SK-N-SH (cell line): ENCODE results near the gene AGXT2. TPM values are rescaled to one million over a fixed set of nuclear protein-coding genes. Genes with fewer than 3 reads are reported as not detected.

ENCODE experiments used
- CTCF ChIA-PET: fragments of 300-600, 350-600 bp; formaldehyde crosslinking; extraction: SDS; loops from one replicate; lab custom pipeline; 2021; lab: Yijun Ruan, JAX
- POLR2A ChIA-PET: fragments of 350-600 bp; sonication (Branson Sonifier 250); formaldehyde crosslinking; extraction: SDS; loops from one replicate; lab custom pipeline; 2020; ENCODE audit warnings: antibody characterized with exemption, inconsistent platforms; lab: Yijun Ruan, JAX
- DNase-seq: peaks from one replicate; pipeline ENCODE4 v3.0.0; 2012
- H2AFZ ChIP-seq: fragments of 200-600 bp; sonication (generic); 2 replicates; pipeline ENCODE4 v1.8.1; 2016; ENCODE audit warnings: antibody characterized with exemption, mild to moderate bottlenecking, low read depth
- H3F3A ChIP-seq: fragments of 200-600 bp; sonication (generic); replicated peaks from 2 replicates; pipeline ENCODE3; 2016; ENCODE audit warnings: antibody characterized with exemption, mild to moderate bottlenecking; ENCODE audit not compliant: insufficient read depth
- H3K27ac ChIP-seq, 2 experiments: fragments of 200-500 bp in 1 of 2; fragments of 200-600 bp in 1 of 2; sonication (Bioruptor generic) in 1 of 2; sonication (generic), shearing (Covaris generic) in 1 of 2; 2 replicates each; pipeline versions ENCODE4 v1.5.1 to v1.6.1; 2014 to 2016; ENCODE audit warnings: low read depth in 2 of 2, inconsistent platforms in 1 of 2, low read length in 1 of 2, mild to moderate bottlenecking in 1 of 2, mixed read lengths in 1 of 2
- H3K27me3 ChIP-seq: fragments of 200-600 bp; sonication (generic), shearing (Covaris generic); 2 replicates; pipeline ENCODE4 v1.6.1; 2016; ENCODE audit warnings: mixed run types; ENCODE audit not compliant: insufficient read depth
- H3K36me3 ChIP-seq, 2 experiments: fragments of 200-500 bp in 1 of 2; fragments of 200-600 bp in 1 of 2; sonication (Bioruptor generic) in 1 of 2; sonication (generic) in 1 of 2; replicated peaks in 1 of 2; 2 replicates each; pipeline versions ENCODE3 to v1.5.1; 2014 to 2016; ENCODE audit warnings: low read length in 1 of 2, mild to moderate bottlenecking in 1 of 2; ENCODE audit not compliant: insufficient read depth in 2 of 2, control insufficient read depth in 1 of 2
- H3K4me1 ChIP-seq, 2 experiments: fragments of 200-500 bp in 1 of 2; fragments of 200-600 bp in 1 of 2; sonication (Bioruptor generic) in 1 of 2; sonication (generic), shearing (Covaris generic) in 1 of 2; 2 replicates each; pipeline versions ENCODE4 v1.5.1 to v1.6.1; 2014 to 2016; ENCODE audit warnings: low read depth in 1 of 2, low read length in 1 of 2, mixed run types in 1 of 2; ENCODE audit not compliant: insufficient read depth in 2 of 2, control insufficient read depth in 1 of 2
- H3K4me2 ChIP-seq: fragments of 200-600 bp; sonication (generic), shearing (Covaris generic); 2 replicates; pipeline ENCODE4 v1.6.1; 2017; ENCODE audit warnings: mixed run types
- H3K4me3 ChIP-seq, 2 experiments: fragments of 200-500 bp in 1 of 2; fragments of 200-600 bp in 1 of 2; sonication (Bioruptor generic) in 1 of 2; sonication (generic), shearing (Covaris generic) in 1 of 2; 2 replicates each; pipeline versions ENCODE4 v1.5.1 to v1.8.1; 2014 to 2016; ENCODE audit warnings: low read depth in 2 of 2, inconsistent platforms in 1 of 2, low read length in 1 of 2, mild to moderate bottlenecking in 1 of 2, mixed read lengths in 1 of 2, moderate library complexity in 1 of 2
- H3K79me2 ChIP-seq: fragments of 200-600 bp; sonication (generic); 2 replicates; pipeline ENCODE4 v1.8.1; 2017; ENCODE audit warnings: mild to moderate bottlenecking; ENCODE audit not compliant: insufficient read depth
- H3K9ac ChIP-seq: fragments of 200-600 bp; sonication (generic); 2 replicates; pipeline ENCODE4 v1.6.1; 2017; ENCODE audit warnings: mixed run types
- H3K9me2 ChIP-seq: fragments of 200-600 bp; sonication (generic); 2 replicates; pipeline ENCODE4 v1.6.1; 2017; ENCODE audit warnings: mixed run types
- H3K9me3 ChIP-seq: fragments of 200-600 bp; sonication (generic); 2 replicates; pipeline ENCODE4 v1.6.1; 2017; ENCODE audit warnings: mixed run types, mild to moderate bottlenecking, moderate library complexity
- H4K20me1 ChIP-seq: fragments of 200-600 bp; sonication (generic); 2 replicates; pipeline ENCODE4 v1.6.1; 2017; ENCODE audit warnings: mild to moderate bottlenecking, mixed run types; ENCODE audit not compliant: insufficient read depth
- CHD2 ChIP-seq: fragments of 150-350 bp; IDR thresholded peaks from 2 replicates; pipeline ENCODE4 v1.6.1; 2018; ENCODE audit warnings: low read length; ENCODE audit not compliant: partially characterized antibody
- EP300 ChIP-seq, 2 experiments: IDR thresholded peaks; 2 replicates each; pipeline versions ENCODE4 v1.4.0 to v1.6.1; 2012; ENCODE audit warnings: borderline replicate concordance in 1 of 2, low read depth in 1 of 2, low read length in 1 of 2
- FOSL2 ChIP-seq: IDR thresholded peaks from 2 replicates; pipeline ENCODE4 v1.4.0; 2012; ENCODE audit warnings: low read depth, mild to moderate bottlenecking, moderate library complexity, borderline replicate concordance
- FOXJ3 ChIP-seq: sonication (generic); formaldehyde crosslinking; IDR thresholded peaks from 2 replicates; pipeline ENCODE4 v1.5.1; 2020; ENCODE audit warnings: mild to moderate bottlenecking, missing genetic modification reagents
- FOXM1 ChIP-seq: IDR thresholded peaks from 2 replicates; pipeline ENCODE4 v1.4.0; 2012; ENCODE audit warnings: low read depth, mild to moderate bottlenecking
- JUND ChIP-seq: IDR thresholded peaks from 2 replicates; pipeline ENCODE4 v1.4.0; 2012
- MXI1 ChIP-seq: IDR thresholded peaks from 2 replicates; pipeline ENCODE4 v1.6.1; 2012; ENCODE audit warnings: mild to moderate bottlenecking, low read depth, low read length, improper control_type of control experiment
- NFIC ChIP-seq: IDR thresholded peaks from 2 replicates; pipeline ENCODE4 v1.4.0; 2012; ENCODE audit warnings: borderline replicate concordance
- NRF1 ChIP-seq: IDR thresholded peaks from 2 replicates; pipeline ENCODE4 v1.6.1; 2012; ENCODE audit warnings: low read depth, mild to moderate bottlenecking, low read length
- POLR2AphosphoS5 ChIP-seq: IDR thresholded peaks from 2 replicates; pipeline ENCODE4 v1.6.1; 2012; ENCODE audit warnings: low read depth, low read length
- RAD21 ChIP-seq: IDR thresholded peaks from 2 replicates; pipeline ENCODE4 v1.6.1; 2012; ENCODE audit warnings: mild to moderate bottlenecking, low read length
- RFX5 ChIP-seq: IDR thresholded peaks from 2 replicates; pipeline ENCODE4 v1.6.1; 2012; ENCODE audit warnings: mild to moderate bottlenecking, improper control_type of control experiment, low read length
- RXRA ChIP-seq: IDR thresholded peaks from 2 replicates; pipeline ENCODE4 v1.4.0; 2012; ENCODE audit warnings: low read depth, mild to moderate bottlenecking, borderline replicate concordance
- SIN3A ChIP-seq: IDR thresholded peaks from 2 replicates; pipeline ENCODE4 v1.6.1; 2012; ENCODE audit warnings: low read depth, mild to moderate bottlenecking, low read length, moderate library complexity, borderline replicate concordance
- TAF1 ChIP-seq: IDR thresholded peaks from 2 replicates; pipeline ENCODE4 v1.6.1; 2012; ENCODE audit warnings: low read depth, mild to moderate bottlenecking, low read length, moderate library complexity, borderline replicate concordance
- TCF12 ChIP-seq: IDR thresholded peaks from 2 replicates; pipeline ENCODE4 v1.4.0; 2012
- TEAD4 ChIP-seq: IDR thresholded peaks from 2 replicates; pipeline ENCODE4 v1.4.0; 2012; ENCODE audit warnings: mild to moderate bottlenecking, borderline replicate concordance; ENCODE audit not compliant: insufficient read depth
- USF2 ChIP-seq: fragments of 150-350 bp; IDR thresholded peaks from 2 replicates; pipeline ENCODE4 v1.6.1; 2017; ENCODE audit warnings: antibody characterized with exemption, low read length, low read depth, borderline replicate concordance
- WGBS: methylation state at CpG from one replicate; pipeline ENCODE4 v1.1.6; 2017; ENCODE audit warnings: low lambda C conversion rate; 5-methylcytosine and 5-hydroxymethylcytosine counted together
- polyA plus RNA-seq, 3 experiments: library from polyadenylated mRNA; depleted of rRNA; stranded (reverse); fragments of >200 nt; gene quantifications; 2 replicates each; pipeline ENCODE4 v1.2.3, GENCODE V29; 2012
- TF ChIP-seq, protein P1 (sequence below): IDR thresholded peaks from 2 replicates; pipeline ENCODE4 v1.4.0; 2012; ENCODE audit warnings: low read depth, borderline replicate concordance
- TF ChIP-seq, protein P2 (sequence below): fragments of 150-350 bp; IDR thresholded peaks from 2 replicates; pipeline ENCODE4 v1.6.1; 2016; ENCODE audit warnings: mild to moderate bottlenecking, low read depth, low read length
- TF ChIP-seq, protein P3 (sequence below): IDR thresholded peaks from 2 replicates; pipeline ENCODE4; 2012
- TF ChIP-seq, protein P4 (sequence below): IDR thresholded peaks from 2 replicates; pipeline ENCODE4 v1.4.0; 2012; ENCODE audit warnings: low read depth

The AGXT2 gene
- polyA plus RNA-seq, 1 of the 3 experiments (the other 2 are of a cell fraction): not detected

- TF ChIP-seq TEAD4 (no peak), JUND (no peak), NFIC (no peak), RAD21 (no peak)
- TF ChIP-seq, protein P1, sequence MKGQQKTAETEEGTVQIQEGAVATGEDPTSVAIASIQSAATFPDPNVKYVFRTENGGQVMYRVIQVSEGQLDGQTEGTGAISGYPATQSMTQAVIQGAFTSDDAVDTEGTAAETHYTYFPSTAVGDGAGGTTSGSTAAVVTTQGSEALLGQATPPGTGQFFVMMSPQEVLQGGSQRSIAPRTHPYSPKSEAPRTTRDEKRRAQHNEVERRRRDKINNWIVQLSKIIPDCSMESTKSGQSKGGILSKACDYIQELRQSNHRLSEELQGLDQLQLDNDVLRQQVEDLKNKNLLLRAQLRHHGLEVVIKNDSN: no peak
- TF ChIP-seq, protein P2, sequence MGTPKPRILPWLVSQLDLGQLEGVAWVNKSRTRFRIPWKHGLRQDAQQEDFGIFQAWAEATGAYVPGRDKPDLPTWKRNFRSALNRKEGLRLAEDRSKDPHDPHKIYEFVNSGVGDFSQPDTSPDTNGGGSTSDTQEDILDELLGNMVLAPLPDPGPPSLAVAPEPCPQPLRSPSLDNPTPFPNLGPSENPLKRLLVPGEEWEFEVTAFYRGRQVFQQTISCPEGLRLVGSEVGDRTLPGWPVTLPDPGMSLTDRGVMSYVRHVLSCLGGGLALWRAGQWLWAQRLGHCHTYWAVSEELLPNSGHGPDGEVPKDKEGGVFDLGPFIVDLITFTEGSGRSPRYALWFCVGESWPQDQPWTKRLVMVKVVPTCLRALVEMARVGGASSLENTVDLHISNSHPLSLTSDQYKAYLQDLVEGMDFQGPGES: no peak
- TF ChIP-seq, protein P3, sequence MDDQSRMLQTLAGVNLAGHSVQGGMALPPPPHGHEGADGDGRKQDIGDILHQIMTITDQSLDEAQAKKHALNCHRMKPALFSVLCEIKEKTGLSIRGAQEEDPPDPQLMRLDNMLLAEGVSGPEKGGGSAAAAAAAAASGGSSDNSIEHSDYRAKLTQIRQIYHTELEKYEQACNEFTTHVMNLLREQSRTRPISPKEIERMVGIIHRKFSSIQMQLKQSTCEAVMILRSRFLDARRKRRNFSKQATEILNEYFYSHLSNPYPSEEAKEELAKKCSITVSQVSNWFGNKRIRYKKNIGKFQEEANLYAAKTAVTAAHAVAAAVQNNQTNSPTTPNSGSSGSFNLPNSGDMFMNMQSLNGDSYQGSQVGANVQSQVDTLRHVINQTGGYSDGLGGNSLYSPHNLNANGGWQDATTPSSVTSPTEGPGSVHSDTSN: no peak
- H3K4me2 ChIP-seq: no peak overlapping the region
- no peaks in the 10 kb centered on the region for H3K9me3 ChIP-seq
- WGBS: 21% methylated on average over 3 of the region's 3 CpGs
- H4K20me1 ChIP-seq: no peaks in the 10 kb centered on the region
- no peaks in the 10 kb centered on the region for H3K9me2 ChIP-seq
- H3K9ac ChIP-seq: no peak overlapping the region
- H3K36me3 ChIP-seq: no peaks in the 10 kb centered on the region
- H3K27ac ChIP-seq: no peak overlapping the region
- no peak overlapping the region for H3K4me3 ChIP-seq
- no peak overlapping the region for H2AFZ ChIP-seq
- no peaks in the 10 kb centered on the region for H3K79me2 ChIP-seq
- ChIA-PET POLR2A (no interaction called here), CTCF (interaction anchor here (1.2 to 3.1 kb wide), 3 partner anchors 9 to 549 kb away, joined by 3 to 9 read pairs (median 3); no protein-coding TSS in a partner anchor)
- H3F3A ChIP-seq: no peaks in the 10 kb centered on the region
- H3K27me3 ChIP-seq: peaks cover 1% of the 10 kb centered on the region; the same call in 1 of the 2 replicates
- no peak for DNase-seq
- H3K4me1 ChIP-seq: no peaks in the 10 kb centered on the region
Measured at GRCh38 chr5:35035271-35035670, 12.5 kb downstream of the AGXT2 start.

- H3K9me3 ChIP-seq: no peaks in the 10 kb centered on the region
- H3F3A ChIP-seq: no peaks in the 10 kb centered on the region
- H2AFZ ChIP-seq: no peak overlapping the region
- H4K20me1 ChIP-seq: no peaks in the 10 kb centered on the region
- ChIA-PET POLR2A (no interaction called here), CTCF (interaction anchor here (1.3 kb wide), 1 partner anchor 29 kb away, joined by 3 read pairs; no protein-coding TSS in a partner anchor)
- H3K4me1 ChIP-seq: no peaks in the 10 kb centered on the region
- H3K9ac ChIP-seq: no peak overlapping the region
- 17% methylated on average over 6 of the region's 6 CpGs for WGBS
- no peak for DNase-seq
- H3K27ac ChIP-seq: no peak overlapping the region
- no peaks in the 10 kb centered on the region for H3K36me3 ChIP-seq
- peaks cover 7% of the 10 kb centered on the region; the same call in 1 of the 2 replicates for H3K27me3 ChIP-seq
- no peak for TF ChIP-seq MXI1
- TF ChIP-seq USF2: no peak
- no peak for TF ChIP-seq NRF1
- TF ChIP-seq, protein P3: no peak
- TF ChIP-seq CHD2: no peak
- no peak for TF ChIP-seq TAF1
- TF ChIP-seq, protein P2: no peak
- no peak for TF ChIP-seq RFX5
- no peak for TF ChIP-seq FOXM1
- TF ChIP-seq TCF12: no peak
- TF ChIP-seq NFIC: no peak
- TF ChIP-seq RAD21: no peak
- TF ChIP-seq FOXJ3: no peak
- no peak for TF ChIP-seq FOSL2
- TF ChIP-seq, protein P4, sequence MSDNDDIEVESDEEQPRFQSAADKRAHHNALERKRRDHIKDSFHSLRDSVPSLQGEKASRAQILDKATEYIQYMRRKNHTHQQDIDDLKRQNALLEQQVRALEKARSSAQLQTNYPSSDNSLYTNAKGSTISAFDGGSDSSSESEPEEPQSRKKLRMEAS: no peak
- no peak for TF ChIP-seq POLR2AphosphoS5
- no peak for TF ChIP-seq EP300 (IDR thresholded peaks at IDR 0.05; ENCODE audit: borderline replicate concordance in 1 of 2, low read depth in 1 of 2, low read length in 1 of 2)
- TF ChIP-seq SIN3A: no peak
- no peak for TF ChIP-seq RXRA
- no peak overlapping the region for H3K4me3 ChIP-seq
- H3K9me2 ChIP-seq: no peaks in the 10 kb centered on the region
- no peaks in the 10 kb centered on the region for H3K79me2 ChIP-seq
- no peak overlapping the region for H3K4me2 ChIP-seq
Measured at GRCh38 chr5:35032356-35032755, 15.4 kb downstream of the AGXT2 start.
